GM19328 (cell line): Measurements from ENCODE around the gene JPH2.
"Not testable (repeated sequence)": the region's sequence is repeated elsewhere in the genome, so short reads cannot be mapped to it uniquely, and the experiment has no call there.

Experiments
- ATAC-seq: cut with Tn5 transposase; IDR thresholded peaks from one replicate; pipeline ENCODE4 v1.9.1; 2021; ENCODE audit warnings: mild to moderate bottlenecking, moderate library complexity; ENCODE audit not compliant: unreplicated experiment

The JPH2 gene

GRCh38 chr20:44211177-44212039 is 24.4 kb upstream of the JPH2 start:
- ATAC-seq: peak; percentile 7

GRCh38 chr20:44210406-44211176 is 23.6 kb upstream of the JPH2 start, which contains the start of gene OSER1:
Gene OSER1 (minus strand): TSS chr20:44210771. CDS start chr20:44206957, 3,814 bp downstream.
- peak; percentile 76 for ATAC-seq

- no peak for ATAC-seq
These were observed 22.9 kb upstream of the JPH2 start for GRCh38 chr20:44209686-44210405.

GRCh38 chr20:44208770-44209169 is 21.8 kb upstream of the JPH2 start:
- ATAC-seq: no peak

GRCh38 chr20:44208165-44208564 is 21.2 kb upstream of the JPH2 start:
- ATAC-seq: no peak

- ATAC-seq: no peak
These were observed 20.2 kb upstream of the JPH2 start for GRCh38 chr20:44207126-44207723.

GRCh38 chr20:44206132-44206531 is 19.1 kb upstream of the JPH2 start:
- no peak for ATAC-seq

GRCh38 chr20:44204832-44205215 is 17.8 kb upstream of the JPH2 start:
- ATAC-seq: no peak

- no peak for ATAC-seq
These were observed 17.3 kb upstream of the JPH2 start for GRCh38 chr20:44204156-44204831.

GRCh38 chr20:44203161-44203560 is 16.2 kb upstream of the JPH2 start:
- ATAC-seq: no peak

- no peak for ATAC-seq
These were observed 14.0 kb upstream of the JPH2 start for GRCh38 chr20:44200983-44201382.

GRCh38 chr20:44200371-44200770 is 13.4 kb upstream of the JPH2 start:
- no peak for ATAC-seq

GRCh38 chr20:44199877-44200276 is 12.9 kb upstream of the JPH2 start:
- ATAC-seq: no peak

GRCh38 chr20:44198872-44199271 is 11.9 kb upstream of the JPH2 start:
- no peak for ATAC-seq

- no peak for ATAC-seq
These were observed 9.3 kb upstream of the JPH2 start for GRCh38 chr20:44196271-44196670.

GRCh38 chr20:44195605-44196004 is 8.6 kb upstream of the JPH2 start:
- no peak for ATAC-seq

GRCh38 chr20:44193801-44194200 is 6.8 kb upstream of the JPH2 start:
- ATAC-seq: no peak

- ATAC-seq: not testable (repeated sequence)
These were observed 4.7 kb upstream of the JPH2 start for GRCh38 chr20:44191640-44192039.

- ATAC-seq: not testable (repeated sequence)
These were observed 3.3 kb upstream of the JPH2 start for GRCh38 chr20:44190197-44190852.

- ATAC-seq: no peak
These were observed 1.8 kb upstream of the JPH2 start for GRCh38 chr20:44188752-44189151.
